GM18519 (cell line): ENCODE results near the gene KCNIP1.

Source experiments
- ATAC-seq: cut with Tn5 transposase; IDR thresholded peaks from one replicate; pipeline ENCODE4 v1.9.1; 2021; ENCODE audit warnings: mild to moderate bottlenecking, moderate library complexity; ENCODE audit not compliant: unreplicated experiment, low FRiP score

Gene KCNIP1

DNA sequence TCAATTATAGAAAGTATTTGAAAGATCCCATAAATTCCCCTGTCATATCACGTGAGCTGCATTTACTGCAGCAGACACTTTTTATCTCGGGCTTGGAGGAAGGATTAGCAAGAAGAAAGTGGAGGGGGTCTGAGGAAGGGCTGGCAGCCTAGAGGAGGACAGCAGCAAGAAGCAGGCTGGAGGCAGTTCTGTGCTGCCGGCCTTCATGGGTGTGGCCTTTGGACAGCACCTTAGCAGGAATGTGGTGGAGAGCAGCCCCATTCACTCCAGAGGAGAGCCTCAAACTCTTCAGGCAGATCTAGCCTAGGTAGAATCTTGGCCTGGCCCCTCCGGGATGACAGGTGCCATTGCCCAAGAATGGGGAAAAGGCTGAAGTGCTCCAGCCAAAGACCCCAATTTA, 189.9 kb downstream of the KCNIP1 start:
- no peak for ATAC-seq

DNA sequence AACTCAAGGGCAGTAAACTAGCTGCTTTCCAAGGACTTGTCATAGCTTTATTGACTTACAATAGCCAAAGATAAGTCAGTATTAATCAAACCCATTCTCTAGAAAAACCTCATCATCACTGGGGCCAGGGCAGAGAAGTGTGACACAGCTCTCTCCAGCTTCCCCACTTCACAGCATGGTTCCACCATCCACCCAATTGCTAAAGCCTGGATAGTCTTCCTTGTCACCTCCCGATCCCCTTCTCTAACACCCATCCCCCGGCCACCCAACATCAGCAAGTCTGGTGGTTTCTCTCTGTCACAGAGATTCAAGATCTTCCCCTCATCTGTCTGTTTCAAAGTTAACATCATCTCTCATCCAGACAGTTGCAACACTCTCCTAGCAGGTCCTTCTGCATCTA, 191.1 kb downstream of the KCNIP1 start:
- ATAC-seq: no peak

DNA sequence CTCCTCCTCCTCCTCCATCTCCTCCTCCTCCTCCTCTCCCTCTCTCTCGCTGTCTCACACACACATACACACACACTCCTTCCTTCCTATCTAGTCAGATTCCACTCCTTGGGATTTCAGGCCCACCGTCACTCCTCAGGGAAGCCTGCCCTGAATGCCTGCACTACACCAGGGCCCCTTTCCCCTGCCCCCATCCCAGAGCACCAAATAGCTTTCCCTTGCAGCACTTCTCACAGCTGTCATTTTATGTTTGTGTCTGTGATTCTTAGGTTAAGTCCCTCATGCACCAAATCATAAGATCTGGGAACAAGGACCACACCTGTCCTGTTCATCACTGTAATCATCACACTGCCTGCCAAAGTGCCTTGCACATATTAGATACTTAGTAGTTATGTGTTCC, 193.2 kb downstream of the KCNIP1 start:
- no peak for ATAC-seq

DNA sequence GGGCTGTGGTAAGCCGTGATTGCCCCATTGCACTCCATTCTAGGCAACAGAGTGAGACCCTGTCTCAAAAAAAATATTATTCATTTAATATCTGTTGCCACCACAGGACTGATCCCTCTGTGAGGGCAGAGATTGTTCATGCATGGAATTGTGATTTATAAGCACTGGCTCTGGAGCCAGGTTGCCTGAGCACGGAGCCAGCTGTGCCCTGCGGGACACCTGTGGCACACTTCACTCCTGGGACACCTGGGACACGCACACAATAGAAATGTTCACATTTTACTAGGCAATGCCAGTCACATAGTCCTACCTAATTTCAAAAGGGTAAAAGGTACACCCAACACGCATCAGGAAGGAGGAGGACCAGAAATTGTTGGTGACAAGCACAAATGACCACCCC, 196.7 kb downstream of the KCNIP1 start:
- ATAC-seq: no peak

DNA sequence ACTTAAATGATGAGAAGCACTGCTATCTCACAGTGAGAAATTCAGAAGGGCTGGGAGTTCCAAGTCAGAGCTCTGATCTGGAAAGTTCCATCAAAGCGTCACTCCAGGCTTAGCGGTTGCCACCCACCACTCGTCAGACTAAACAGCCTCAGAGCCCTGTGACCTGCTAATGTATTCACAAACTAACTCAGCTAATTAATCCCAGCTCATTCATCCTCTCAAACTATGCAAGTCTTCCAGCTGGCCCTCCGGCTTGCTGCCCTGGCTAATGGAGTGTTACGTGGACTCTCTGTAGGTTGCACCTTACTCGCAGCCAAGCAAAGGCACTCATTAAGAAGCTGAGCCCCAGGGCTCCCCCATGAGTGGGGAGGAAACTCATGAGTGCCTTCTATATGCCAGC, 197.5 kb downstream of the KCNIP1 start:
- no peak for ATAC-seq

DNA sequence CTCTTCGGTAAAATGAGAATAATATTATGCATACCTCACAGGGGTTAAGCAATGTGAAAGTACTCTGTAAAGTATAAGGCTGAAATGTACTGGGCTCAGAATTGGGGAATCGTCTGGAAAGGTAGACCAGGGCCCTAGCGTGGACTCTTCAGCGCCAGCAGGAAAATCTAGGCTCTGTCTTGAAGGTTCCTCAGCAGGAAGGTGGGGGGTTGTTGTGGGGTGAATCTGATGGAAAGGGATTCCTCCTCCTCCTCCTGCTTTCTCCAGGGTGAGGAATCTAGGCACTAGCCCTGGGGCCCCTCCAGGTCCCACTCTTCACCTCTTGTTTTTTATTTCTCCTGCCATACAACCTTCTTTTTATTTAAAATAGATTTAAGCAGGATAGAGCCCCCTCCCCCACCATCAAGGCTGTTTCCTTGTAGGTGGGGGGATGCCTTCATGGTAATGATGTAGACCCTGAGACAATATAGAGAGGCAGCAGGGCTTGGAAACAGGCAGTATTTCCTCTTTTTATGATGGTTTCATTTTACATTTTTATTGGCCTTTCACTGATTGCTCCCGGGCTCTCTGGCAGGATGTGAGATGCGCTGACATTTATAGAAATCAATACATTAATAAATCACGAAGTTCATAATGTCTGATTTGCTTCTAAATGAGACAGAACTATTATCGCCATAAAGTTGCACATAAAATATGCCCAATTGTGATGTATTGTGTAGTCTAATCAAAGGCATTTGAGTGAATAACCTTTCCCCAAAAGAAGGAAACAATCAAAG, 200.8 kb downstream of the KCNIP1 start:
- no peak for ATAC-seq

DNA sequence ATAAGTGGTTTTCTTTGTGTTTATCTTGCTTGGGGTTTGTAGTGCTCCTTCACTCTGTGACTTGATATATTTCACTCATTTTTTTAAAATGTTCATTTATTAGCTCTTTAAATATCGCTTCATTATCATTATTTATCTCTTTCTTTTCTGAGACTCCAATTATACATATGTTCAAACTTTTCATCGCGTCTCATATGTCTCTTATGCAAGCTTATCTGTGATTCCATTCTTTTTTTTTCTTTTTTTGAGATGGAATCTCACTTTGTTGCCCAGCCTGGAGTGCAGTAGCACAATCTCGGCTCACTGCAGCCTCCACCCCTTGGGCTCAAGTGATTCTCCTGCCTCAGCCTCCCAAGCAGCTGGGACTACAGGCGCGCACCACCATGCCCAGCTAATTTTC, 205.8 kb downstream of the KCNIP1 start:
- ATAC-seq: no peak

DNA sequence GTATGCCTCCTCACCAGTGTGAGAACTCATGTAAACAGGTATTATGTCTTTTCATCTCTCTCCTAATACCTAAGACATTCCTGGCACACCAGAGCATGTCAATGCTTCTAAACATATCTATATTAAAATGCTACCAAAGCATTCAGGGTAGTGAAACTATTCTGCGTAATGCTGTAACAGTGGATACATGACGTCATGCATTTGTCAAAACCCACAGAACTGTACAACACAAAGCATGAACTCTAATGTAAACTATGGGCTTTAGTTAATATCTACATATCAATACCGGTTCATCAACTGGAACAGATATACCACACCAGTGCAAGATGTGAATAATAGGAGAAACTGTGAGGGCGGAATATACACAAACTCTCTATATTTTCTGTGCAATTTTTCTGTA, 207.5 kb downstream of the KCNIP1 start:
- no peak for ATAC-seq

DNA sequence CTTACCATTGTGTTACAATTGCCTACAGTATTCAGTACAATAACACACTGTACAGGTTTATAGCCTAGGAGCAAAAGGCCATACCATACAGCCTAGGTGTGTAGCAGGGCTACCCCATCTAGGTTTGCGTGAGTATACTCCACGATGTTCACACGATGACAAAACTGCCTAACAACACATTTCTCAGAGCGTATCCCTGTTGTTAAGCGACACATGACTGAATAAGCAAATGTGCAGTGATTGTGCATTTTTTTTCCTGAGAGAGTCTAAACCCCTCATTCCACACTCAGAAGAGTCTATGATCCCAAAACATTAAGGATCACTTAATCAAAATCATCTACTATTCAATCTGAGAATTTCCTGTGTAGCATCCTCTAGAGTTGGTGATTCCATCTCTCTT, 211.3 kb downstream of the KCNIP1 start:
- ATAC-seq: no peak

DNA sequence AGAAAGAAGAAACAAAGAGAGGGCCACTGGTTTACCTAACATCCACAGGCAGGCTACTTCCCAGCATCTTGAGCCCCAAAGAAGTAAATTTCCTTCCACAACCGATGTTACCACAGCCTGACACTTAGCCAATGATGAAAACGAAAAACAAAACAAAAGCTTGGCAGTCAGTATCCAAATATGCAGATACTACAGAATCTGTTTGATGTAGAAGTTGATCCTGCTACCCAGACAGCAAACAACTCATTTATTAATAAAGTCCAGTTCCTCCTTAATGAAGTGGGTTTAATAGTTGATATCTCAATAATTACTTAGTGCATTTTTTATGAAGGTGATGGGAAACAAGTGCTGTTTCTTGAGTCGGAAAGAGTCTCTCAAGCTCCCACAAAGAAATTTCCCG, 212.6 kb downstream of the KCNIP1 start:
- no peak for ATAC-seq

DNA sequence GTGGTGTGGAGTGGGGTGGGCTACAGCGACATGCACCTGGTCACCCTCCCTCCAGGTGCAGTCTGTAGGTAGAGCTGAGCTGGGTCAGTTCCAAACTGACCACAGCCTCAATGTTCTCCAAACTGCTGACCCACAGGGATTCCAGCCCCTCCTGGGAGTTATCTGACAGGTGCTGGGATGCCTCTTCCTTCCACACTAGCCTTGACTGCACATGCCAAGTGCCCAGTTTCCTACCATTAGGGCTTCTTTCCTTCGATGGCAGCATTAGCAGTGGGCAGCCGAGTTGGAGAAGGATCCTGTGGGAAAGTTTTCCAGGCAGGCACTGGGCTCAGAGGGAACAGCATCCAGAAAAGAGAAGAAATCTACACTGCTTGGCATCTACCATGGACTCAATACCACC, 215.7 kb downstream of the KCNIP1 start:
- ATAC-seq: no peak

DNA sequence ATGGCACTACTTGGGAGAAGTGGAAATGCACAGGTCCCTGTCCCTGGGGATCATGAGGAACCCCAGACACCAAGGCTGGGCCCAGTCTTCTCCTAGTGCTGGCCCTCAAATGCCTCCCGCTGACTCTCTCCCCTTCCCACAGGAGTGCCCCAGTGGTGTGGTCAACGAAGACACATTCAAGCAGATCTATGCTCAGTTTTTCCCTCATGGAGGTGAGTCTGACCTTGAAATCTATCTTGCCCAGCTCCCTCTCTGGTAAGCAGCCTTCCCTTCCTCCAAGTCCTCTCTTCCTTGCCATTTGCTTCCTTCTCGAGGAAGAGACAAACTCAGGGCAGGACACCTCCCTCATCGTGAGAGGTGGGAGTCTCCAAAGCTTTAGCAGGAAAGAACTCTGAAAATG, 216.4 kb downstream of the KCNIP1 start:
- ATAC-seq: no peak

DNA sequence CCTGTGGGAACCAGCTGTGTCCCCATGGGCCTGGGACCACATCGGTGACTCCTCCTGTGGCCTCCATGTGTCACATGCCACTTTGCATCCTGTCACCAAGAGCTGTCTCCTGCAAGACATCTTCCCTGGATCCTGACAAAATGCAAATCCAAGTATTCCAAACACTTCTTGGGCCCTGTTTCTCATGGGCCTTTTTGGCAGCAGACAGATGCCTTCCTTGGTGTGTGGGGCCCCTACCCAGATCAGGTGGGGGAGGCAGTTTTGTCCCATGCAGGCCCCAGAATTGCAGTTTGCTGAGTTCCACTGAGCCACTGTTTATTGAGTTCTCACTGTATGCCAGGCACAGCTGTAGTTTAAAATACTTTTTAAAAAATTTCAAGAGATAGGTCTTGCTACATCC, 217.2 kb downstream of the KCNIP1 start:
- ATAC-seq: no peak

DNA sequence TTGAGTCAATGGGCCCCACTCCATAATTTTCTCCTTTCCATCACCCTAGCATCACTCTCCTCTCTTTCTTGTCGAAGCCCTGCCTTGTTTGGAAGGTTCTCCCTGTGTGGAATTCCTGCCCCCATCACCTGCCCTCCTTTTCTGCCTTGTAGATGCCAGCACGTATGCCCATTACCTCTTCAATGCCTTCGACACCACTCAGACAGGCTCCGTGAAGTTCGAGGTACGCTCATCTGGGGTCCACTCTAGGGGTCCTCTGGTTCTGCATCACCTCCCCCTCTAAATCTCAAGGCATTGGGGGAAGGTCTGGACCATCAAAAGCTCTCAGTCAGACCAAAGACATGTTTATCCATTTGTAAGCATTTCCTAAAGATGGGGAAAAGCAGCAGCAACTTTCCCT, 217.9 kb downstream of the KCNIP1 start:
- ATAC-seq: no peak

DNA sequence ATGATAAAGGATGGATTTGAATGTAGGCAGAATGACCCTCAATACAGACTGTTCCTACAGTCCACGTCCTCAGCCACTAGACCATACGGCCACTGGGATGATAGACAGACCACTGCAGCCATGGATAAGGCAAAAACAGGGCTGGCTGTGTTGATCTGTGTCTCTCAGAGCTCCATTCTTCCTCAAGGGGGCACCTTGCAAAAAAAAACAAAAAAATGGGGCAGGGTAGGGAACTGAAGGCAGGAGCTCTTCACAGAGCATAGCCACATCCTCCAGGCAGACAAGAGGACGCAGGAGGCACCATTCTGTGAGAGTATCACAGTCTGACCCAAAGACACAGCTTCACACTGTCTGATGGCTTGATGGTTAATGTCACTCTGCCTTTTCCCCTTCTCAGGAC, 218.5 kb downstream of the KCNIP1 start:
- ATAC-seq: no peak

DNA sequence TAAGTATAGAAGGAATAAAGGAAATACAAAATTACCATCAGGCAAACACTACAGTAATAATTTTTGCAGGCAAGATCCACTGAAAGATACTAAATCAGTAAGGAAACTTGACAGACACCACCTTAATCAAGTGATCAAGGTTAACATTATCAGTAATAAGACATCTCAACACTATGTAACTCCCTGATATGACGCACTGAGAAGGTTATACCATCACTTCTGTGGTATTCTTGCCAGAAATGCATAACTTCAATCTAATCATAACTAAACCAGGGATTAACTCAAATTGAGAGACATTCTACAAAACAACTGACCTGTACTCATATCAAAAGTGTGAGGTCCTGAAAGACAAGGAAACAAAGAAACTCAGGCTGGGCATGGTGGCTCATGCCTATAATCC, 227.2 kb downstream of the KCNIP1 start:
- no peak for ATAC-seq

DNA sequence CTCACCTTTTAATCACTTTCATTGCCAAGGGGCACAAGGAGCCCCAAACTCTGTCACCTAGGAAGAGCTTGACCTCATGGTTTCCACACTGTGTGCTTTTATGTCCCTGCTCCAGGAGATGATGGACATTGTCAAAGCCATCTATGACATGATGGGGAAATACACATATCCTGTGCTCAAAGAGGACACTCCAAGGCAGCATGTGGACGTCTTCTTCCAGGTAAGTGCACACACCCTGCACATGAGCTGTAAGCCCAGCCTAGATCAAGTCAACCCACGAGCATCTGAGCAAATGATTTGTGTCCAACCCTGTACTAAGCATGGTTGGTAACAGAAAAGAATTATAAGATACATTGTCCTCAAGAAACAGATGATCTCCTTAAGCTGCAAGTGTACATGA, 228.9 kb downstream of the KCNIP1 start:
- no peak for ATAC-seq

DNA sequence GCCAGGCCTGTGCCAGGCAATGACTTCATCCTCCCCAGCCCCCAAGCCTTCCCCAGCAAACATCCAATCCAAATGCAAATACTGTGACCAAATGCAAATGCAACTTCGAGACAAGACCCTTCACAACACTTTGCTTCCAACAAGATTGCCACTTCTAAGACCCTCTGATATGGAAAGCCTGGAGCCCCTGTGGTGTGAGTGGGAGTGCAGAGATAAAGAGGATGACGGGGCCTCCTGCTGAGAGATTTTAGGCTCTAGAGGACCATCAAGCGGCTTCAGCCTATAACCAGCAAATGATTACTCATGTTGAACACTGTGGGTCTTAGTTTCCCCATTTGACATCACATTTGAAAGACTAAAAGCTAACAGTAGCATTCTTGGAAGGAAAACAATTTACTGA, 233.1 kb downstream of the KCNIP1 start:
- no peak for ATAC-seq

DNA sequence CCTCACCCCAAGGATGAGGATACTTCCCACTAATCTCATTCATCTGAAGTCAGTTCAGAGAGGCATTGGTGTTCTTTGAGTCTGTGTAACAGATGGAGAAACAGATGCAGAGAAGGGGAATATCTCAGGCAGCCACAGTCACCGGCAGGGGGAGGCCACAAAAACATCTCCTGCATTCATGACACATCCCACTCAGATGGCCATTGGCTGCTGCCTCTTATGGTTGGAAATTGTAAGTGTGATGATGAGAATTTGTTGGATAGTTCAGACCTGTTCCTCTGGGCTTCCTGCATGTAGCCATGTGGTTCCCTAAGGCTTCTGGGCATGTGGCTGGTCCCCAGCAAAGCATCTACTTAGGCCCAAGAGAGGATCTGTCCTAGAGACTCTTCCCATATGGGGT, 233.8 kb downstream of the KCNIP1 start:
- ATAC-seq: no peak

DNA sequence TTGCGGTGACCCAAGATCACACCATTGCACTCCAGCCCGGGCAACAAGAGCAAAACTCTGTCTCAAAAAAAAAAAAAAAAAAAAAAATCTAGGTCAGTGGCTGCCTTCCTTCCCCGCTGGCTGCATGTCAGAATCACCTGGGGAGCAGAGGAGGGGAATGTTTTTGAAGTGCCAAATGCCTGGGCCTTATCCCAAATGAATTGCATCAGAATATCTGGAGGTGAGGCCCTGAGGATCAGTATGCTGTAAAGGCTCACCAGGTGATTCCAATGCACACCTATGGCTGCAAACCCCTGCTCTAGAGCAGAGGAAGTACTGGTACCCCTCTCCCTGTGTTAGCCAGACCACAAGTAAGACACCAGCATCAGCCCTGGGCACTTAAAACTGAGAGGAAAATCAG, 235.0 kb downstream of the KCNIP1 start:
- no peak for ATAC-seq

DNA sequence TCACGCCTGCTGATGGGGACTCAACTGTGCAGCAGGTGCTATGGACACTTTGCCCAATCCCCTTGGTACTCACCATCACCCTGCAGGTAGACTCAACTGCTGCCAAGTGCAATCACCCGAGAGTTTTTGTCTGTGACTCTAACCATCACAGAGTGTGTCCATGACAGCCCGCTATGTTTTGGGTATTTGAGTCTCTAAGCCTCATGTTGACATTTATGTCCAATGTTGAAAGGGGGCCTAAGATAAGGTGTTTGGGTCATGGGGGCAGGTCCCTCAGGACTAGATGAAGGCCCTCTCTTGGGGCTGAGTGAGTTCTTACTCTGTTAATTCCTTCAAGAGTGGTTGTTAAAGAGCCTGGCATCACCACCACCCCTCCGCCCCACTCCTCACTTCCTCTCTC, 235.6 kb downstream of the KCNIP1 start:
- no peak for ATAC-seq

DNA sequence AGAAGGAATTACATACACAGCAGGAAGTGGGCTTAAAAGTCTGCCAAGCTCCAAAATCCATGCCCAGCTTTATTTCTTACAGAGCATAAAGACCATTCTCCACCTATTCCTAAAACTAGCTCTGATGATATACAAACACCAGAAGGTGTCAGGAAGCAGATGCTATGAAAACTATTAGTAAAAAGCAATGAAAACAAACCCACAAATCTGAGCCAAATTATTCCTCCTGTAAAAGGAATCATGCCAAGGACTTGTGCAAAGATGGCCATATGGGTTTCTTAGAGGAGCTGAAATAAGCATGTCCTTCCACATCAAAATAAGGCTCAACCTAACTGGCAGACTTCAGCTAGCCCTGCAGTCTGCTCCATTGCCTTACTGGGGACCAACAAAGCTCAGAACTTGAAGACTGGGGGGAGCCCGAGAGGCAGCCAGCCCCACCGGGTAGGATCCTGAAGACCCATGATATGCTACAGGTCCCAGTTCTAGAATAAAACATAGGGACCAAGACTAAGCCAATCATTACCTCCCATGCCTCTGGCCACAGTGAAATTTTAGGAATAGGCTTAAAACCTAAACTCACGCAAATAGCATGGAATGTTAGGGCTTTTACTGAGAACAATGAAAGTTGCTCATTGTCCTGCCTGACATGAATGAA, 236.9 kb downstream of the KCNIP1 start:
- ATAC-seq: no peak
